GM19463 (cell line): ENCODE results near the gene FOXR1.
"Not testable (repeated sequence)": the region's sequence is repeated elsewhere in the genome, so short reads cannot be mapped to it uniquely, and the experiment has no call there.

Experiments
- ATAC-seq: cut with Tn5 transposase; IDR thresholded peaks from one replicate; pipeline ENCODE4 v1.9.1; 2021; ENCODE audit warnings: mild to moderate bottlenecking, moderate library complexity; ENCODE audit not compliant: unreplicated experiment

Gene FOXR1

GRCh38 chr11:118939953-118940598, 31.5 kb upstream of the FOXR1 start:
- no peak for ATAC-seq

DNA sequence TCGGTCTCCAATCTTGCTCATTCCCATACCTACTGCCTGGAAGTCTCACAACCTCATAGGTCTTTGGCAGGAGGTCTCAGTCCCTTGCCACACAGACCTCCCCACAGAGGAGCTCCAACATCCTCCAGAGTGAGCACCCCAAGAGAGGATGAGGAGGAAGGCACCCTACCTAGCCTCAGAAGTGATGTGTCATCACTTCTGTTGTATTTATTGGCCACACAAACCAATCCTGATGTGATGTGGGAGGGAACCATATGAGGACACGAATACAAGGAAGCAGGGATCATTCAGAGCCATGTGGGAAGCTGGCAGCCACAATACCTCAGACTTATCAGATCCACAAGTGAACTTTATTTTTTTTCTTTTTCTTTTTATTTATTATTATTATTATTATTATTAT, 24.5 kb upstream of the FOXR1 start:
- ATAC-seq = no peak

DNA sequence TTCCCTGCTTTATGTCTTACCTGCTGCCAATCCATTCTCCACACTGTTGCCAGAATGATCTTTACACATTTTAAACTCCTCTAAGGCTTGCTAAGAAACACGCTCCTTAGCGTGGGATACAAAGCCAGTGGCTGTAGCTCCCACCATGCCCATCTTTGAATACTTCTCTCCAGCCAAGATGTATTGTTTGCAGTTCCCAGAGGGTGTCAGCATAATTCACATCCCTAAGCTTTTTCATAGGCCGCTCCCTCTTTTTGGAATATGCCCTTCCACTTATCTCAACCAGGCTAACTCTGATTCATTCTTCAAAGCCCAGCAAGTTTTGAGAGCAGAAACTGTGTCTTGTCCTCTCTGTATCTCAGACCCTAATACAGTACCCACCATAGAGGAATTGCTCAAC, 23.6 kb upstream of the FOXR1 start:
- ATAC-seq = no peak

- no peak for ATAC-seq
Measured at GRCh38 chr11:118953265-118953664, 18.3 kb upstream of the FOXR1 start.

GRCh38 chr11:118953976-118954375, 17.6 kb upstream of the FOXR1 start:
- ATAC-seq = not testable (repeated sequence)

DNA sequence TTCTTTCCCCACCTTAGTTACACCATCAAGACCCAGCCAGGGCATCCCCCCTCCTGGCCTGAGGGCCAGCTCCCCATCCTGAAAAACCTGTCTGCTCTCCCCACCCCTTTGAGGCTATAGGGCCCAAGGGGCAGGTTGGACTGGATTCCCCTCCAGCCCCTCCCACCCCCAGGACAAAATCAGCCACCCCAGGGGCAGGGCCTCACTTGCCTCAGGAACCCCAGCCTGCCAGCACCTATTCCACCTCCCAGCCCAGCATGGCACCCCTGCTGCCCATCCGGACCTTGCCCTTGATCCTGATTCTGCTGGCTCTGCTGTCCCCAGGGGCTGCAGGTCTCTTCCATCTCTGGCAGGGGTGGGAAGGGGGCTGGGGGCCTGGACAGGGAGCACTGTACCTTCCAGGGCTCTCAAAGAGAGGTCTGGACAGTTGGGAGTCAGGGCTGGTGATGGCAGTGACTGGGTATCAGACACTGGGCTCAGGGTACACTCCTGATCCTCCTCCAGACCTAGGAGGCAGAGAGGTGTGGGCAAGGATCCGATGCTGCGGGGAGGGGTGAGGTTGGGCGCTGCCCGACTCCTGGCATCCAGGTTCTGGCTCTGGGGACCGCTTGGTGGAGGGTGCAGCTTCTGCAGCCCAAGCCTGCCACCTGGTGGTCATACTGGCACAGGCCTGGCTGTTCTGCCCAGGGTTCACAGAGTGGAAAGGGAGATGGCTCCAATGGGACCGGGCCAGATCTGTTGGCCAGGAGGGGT, 15.3 kb upstream of the FOXR1 start, which contains the start of gene UPK2:
TSS of gene UPK2 (plus strand) at position 205 of the 753 bp plus-strand sequence. CDS start at position 258, 53 bp downstream.
- ATAC-seq = no peak

DNA sequence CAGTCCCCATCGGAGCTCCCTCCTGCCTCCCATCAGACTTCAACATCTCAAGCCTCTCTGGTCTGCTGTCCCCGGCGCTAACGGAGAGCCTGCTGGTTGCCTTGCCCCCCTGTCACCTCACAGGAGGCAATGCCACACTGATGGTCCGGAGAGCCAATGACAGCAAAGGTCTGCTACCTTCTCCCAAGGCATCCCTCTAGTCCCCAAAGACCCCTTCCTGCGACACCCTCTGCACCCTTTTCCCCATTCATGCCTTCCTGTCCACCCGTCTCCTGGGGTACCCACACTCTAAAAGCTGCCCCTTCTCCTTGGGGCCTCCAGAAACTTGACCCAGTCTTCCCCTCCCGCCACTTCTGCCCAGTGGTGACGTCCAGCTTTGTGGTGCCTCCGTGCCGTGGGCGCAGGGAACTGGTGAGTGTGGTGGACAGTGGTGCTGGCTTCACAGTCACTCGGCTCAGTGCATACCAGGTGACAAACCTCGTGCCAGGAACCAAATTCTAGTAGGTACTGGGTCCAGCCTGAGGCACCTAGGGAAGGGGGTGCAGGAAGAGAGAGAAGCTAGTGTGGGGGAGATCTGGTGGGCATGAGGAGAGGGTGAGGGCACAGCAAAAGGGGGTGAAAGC, 14.6 kb upstream of the FOXR1 start:
- ATAC-seq = no peak

- no peak for ATAC-seq
Measured at GRCh38 chr11:118957549-118957948, 14.0 kb upstream of the FOXR1 start.

GRCh38 chr11:118957968-118958367, 13.6 kb upstream of the FOXR1 start:
- ATAC-seq = no peak

- no peak for ATAC-seq
Measured at GRCh38 chr11:118958577-118958976, 13.0 kb upstream of the FOXR1 start.

DNA sequence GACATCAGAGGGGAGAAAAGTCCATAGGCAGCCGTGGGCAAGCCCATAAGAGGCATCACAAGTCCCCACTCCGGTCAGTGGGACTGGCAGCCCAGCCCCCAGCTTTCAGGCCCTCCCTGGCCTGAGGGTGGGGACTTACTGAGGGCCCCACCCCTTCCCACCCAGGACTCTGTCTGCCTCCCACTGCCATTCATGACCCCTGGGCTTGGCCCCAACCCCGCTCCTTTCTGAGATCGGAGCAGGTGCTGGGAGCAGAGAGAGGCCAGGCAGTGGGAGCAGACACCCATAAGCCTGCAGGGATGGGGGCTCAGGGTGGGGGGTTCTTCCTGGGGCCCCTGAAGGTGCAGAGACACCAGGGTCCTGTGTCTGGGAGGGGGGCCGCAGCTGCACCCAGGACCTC, 10.4 kb upstream of the FOXR1 start:
- no peak for ATAC-seq

DNA sequence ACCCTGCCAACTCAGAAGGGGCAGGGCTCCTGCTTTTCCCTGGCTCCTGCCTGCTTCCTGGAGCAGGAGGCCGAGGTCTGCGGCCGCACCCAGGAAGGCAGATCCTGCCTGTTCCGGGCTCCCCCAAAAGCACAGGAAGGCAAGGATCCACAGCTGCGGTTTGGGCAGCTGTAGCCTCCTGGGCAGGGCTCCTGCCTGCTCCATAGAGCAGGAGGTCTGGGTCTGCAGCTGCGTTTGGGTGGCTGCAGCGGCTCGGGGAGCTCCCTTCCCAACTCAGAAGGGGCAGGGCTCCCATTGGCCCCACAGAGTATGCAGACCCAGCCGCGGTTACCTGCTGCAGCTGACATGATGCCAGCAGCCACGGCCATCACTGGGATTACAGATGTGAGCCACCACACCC, 10.0 kb upstream of the FOXR1 start:
- ATAC-seq = no peak

- ATAC-seq = not testable (repeated sequence)
Measured at GRCh38 chr11:118969508-118969907, 2.1 kb upstream of the FOXR1 start.

- ATAC-seq = no peak
Measured at GRCh38 chr11:118973985-118974384, 2.4 kb downstream of the FOXR1 start.

DNA sequence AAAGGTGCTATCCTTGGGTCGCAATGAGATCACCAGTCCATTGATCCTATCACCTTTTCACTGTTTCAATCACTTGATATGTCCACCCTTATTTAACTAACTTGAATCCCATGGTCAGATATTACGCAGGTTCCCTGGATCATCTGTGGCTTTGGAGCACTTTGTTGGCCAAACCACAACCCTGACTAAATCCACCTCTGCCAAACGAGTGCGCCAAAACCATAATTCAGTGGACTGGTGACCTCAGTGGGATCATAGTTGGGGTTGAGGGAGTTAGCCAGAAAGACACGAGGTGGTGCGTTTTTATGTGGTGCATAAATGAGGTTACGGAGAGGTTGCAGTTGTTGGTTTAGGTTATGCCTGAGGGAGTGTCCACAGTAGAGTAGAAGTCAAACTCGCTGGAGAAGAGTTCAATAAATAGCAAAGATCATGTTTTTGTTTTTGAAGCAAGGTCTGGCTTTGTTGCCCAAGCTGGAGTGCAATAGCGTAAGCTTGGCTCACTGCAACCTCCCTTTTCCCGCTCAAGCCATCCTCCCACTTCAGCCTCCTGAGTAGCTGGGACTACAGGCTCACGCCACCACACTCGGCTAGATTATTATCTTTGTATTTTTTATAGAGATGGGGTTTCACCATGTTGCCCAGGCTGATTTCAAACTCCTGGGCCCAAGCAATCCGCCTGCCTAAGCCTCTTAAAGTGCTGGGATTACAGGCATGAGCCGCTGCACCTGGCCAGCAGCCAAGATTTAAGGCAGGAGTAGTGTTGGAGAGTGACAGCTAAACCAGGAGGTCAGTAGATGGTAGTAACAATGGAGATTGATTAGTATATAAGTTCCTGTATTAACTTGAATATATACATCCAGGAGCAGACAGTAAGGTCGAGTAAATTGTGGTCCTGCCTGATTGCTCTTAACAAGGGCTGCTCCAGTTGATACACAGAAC, 4.5 kb downstream of the FOXR1 start:
- no peak for ATAC-seq

- ATAC-seq = no peak
Measured at GRCh38 chr11:118979434-118979833, 7.9 kb downstream of the FOXR1 start.

- no peak for ATAC-seq
Measured at GRCh38 chr11:118980191-118980881, 8.8 kb downstream of the FOXR1 start.

DNA sequence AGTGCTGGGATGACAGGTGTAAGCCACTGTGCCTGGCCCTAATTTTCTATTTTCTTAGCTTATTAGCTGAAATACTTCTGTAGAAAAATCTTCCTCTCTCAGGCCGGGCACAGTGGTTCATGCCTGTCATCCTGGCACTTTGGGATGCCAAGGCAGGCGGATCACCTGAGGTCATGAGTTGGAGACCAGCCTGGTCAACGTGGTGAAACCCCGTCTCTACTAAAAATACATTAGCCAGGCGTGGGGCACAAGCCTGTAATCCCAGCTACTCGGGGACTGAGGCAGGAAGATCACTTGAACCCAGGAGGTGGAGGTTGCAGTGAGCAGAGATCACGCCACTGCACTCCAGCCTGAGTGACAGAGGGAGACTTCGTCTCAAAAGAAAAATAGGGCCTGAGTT, 12.8 kb downstream of the FOXR1 start:
- not testable (repeated sequence) for ATAC-seq

GRCh38 chr11:118984825-118985224, 13.3 kb downstream of the FOXR1 start:
- no peak for ATAC-seq

DNA sequence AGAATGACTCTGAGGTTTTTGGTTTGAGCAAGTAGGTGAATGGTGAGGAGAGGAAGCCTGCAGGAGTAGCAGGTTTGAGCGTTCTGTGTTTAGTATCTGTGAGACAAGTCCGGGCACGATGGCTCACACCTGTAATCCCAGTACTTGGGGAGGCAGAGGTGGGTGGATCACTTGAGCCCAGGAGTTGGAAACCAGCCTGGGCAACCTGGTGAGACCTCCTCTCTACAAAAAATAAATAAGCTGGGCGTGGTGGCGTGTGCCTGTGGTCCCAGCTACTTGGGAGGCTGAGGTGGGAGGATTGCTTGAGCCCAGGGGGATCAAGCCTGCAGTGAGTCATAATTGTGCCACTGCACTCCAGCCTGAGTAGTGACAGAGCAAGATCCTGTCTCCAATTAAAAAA, 16.7 kb downstream of the FOXR1 start:
- ATAC-seq = no peak
